Activated naive CD4-positive, alpha-beta T cell treated with anti-CD3 and anti-CD28 coated beads, Interleukin-2, amount 50 U/mL, for 24 hours (primary cell): ENCODE results near the gene CHDH.

ENCODE experiments used
- H3K27ac Mint-ChIP-seq: one replicate; pipeline ENCODE4 v1.8.0; 2021; ENCODE audit warnings: mild to moderate bottlenecking, mixed read lengths
- H3K27me3 Mint-ChIP-seq: one replicate; pipeline ENCODE4 v1.8.0; 2021; ENCODE audit warnings: mixed read lengths
- H3K36me3 Mint-ChIP-seq: one replicate; pipeline ENCODE4 v1.8.0; 2021; ENCODE audit warnings: mixed read lengths
- H3K4me1 Mint-ChIP-seq: one replicate; pipeline ENCODE4 v1.8.0; 2021; ENCODE audit warnings: mixed read lengths
- H3K4me3 Mint-ChIP-seq: one replicate; pipeline ENCODE4 v1.8.0; 2021; ENCODE audit warnings: mild to moderate bottlenecking, mixed read lengths
- H3K9me3 Mint-ChIP-seq: one replicate; pipeline ENCODE4 v1.8.0; 2021; ENCODE audit warnings: mixed read lengths

CHDH gene

DNA sequence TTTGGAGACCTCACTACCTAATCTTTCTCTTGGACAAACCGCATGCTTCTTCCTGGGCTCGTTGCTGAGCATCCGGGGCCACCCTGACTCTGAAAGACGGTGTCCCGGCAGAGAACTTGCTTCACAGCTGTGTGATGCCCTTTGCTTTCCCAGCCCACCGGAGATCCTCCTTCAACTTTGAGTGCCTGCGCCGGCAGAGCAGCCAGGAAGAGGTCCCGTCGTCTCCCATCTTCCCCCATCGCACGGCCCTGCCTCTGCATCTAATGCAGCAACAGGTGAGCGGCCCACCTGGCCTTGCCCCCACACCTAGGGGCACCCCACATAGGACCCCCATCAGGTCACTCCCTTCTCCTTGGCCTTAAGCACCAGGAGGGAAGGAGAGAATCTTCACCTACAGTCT, 37.7 kb downstream of the CHDH start:
- H3K4me1 Mint-ChIP-seq: no peaks in the 10 kb centered on the region
- H3K27ac Mint-ChIP-seq: no peak overlapping the region
- H3K27me3 Mint-ChIP-seq: no peaks in the 10 kb centered on the region
- no peaks in the 10 kb centered on the region for H3K36me3 Mint-ChIP-seq
- no peak overlapping the region for H3K4me3 Mint-ChIP-seq
- H3K9me3 Mint-ChIP-seq: no peaks in the 10 kb centered on the region

DNA sequence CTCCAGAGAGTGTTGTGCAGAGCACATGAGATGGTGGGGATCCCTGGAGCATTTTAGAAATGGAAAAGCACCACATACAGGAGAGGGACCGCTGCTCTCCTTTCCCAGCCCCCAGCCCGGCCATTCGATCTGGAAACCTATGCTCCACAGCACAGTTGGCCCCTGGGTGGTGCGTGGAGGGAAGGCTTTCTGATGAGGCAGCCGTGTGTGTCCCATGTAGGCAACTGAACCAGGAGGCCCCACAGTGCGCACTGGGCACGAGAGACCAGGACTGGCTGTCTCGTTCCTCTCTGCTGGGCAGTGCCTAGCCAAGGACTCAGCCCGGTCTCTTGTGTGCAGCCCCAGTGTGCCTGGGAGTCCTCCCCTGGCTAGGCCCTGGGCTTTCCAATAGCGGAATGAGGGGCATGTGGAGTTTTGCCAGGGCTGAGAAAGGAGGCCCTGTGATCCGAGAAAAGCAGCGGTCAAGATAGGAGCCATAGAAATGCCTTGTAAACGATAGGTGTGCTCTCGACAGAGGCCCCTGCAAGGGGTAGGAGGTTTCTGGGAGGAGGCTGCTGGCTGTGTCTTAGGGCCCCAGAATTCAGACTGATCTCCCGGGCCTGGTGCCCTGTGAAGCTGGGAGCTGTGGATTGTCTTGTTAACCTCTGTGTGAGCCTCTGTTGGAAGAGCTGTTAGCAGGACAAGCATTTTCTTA, 39.0 kb downstream of the CHDH start:
- Mint-ChIP-seq H3K27ac (no peak overlapping the region), H3K9me3 (no peaks in the 10 kb centered on the region), H3K36me3 (no peaks in the 10 kb centered on the region), H3K27me3 (no peaks in the 10 kb centered on the region), H3K4me1 (no peaks in the 10 kb centered on the region), H3K4me3 (no peak overlapping the region)

DNA sequence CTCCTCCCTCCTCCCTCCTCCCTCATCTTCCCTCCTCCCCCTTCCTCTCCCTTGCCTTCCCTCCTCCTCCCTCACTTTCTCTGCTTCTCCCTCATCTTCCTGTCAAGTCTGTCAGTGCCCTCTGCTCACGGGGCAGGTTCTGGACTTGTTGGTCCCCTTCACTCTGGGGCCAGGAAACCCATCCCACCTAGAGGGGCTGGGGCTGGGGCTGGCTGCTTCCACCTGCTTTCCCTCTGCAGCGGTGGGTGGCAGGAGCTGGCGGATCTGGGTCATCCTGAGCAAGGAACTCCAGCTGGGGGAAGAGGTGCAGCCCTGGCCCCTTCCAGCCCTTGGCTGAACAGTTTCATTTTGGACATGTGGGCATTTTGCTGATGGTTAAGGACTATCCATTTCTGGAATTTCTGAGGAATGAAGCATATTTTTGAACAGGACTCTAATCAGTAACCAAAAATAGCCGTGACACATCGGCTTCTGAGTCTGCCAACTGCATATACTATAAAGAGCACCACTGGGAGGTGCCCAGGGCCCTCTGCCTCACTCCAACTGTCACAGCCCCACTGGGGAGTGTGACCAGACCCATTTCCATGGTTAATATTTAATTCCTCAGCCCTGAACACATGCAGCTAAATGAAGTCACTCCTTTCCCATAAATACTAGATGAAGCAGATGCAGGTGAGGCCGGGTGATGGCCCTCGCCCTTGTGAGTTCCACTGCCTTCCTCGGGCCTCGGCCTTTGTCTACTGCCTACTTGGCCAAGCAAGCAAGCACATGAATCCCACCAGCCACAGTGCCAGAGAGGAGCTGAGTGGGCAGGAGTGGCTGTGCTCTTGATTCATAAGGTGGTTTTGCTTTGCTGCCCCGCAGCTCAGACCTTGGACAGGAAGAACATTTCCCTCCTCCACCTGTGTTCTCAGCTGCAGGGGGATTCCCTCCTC, 39.8 kb downstream of the CHDH start:
- Mint-ChIP-seq H3K36me3 (no peaks in the 10 kb centered on the region), H3K4me3 (no peak overlapping the region), H3K9me3 (no peaks in the 10 kb centered on the region), H3K27ac (no peak overlapping the region), H3K4me1 (no peaks in the 10 kb centered on the region), H3K27me3 (no peaks in the 10 kb centered on the region)

- H3K9me3 Mint-ChIP-seq: no peaks in the 10 kb centered on the region
- no peaks in the 10 kb centered on the region for H3K27me3 Mint-ChIP-seq
- no peak overlapping the region for H3K27ac Mint-ChIP-seq
- H3K4me3 Mint-ChIP-seq: no peak overlapping the region
- no peaks in the 10 kb centered on the region for H3K36me3 Mint-ChIP-seq
- H3K4me1 Mint-ChIP-seq: no peaks in the 10 kb centered on the region
Observed at GRCh38 chr3:53805463-53806159, 40.6 kb downstream of the CHDH start.

DNA sequence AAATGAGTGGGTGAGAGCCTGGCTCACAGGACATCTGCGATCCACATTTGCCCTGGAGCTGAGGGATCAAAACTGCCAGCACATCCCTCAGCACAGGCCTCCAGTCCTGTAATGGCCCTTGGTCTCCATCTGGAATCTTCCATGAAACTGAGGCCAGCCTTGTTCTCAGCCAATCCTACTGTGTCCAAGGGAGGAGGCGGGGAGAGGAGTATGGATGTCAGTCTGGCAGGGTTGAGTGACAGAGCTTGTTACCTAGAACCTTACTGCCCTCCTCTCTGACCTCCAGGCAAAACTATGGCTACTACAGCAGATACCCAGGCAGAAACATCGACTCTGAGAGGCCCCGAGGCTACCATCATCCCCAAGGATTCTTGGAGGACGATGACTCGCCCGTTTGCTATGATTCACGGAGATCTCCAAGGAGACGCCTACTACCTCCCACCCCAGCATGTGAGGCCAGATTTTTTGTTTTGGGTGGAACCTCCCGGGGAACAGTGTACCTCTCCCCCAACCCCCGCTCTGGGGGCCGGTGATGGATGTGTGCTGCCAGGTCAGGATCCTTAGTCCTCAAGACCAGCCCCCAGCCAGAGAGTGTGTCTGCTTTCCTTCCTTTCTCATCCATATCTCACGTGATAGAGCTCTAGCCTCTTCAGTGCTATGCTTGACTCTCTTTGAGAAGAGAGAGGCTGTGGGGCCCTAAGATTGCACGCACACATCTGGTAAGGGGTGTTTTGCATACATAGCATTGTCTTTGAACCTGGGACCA, 41.3 kb downstream of the CHDH start:
- Mint-ChIP-seq H3K36me3 (no peaks in the 10 kb centered on the region), H3K27me3 (no peaks in the 10 kb centered on the region), H3K27ac (no peak overlapping the region), H3K4me1 (no peaks in the 10 kb centered on the region), H3K9me3 (no peaks in the 10 kb centered on the region), H3K4me3 (no peak overlapping the region)

DNA sequence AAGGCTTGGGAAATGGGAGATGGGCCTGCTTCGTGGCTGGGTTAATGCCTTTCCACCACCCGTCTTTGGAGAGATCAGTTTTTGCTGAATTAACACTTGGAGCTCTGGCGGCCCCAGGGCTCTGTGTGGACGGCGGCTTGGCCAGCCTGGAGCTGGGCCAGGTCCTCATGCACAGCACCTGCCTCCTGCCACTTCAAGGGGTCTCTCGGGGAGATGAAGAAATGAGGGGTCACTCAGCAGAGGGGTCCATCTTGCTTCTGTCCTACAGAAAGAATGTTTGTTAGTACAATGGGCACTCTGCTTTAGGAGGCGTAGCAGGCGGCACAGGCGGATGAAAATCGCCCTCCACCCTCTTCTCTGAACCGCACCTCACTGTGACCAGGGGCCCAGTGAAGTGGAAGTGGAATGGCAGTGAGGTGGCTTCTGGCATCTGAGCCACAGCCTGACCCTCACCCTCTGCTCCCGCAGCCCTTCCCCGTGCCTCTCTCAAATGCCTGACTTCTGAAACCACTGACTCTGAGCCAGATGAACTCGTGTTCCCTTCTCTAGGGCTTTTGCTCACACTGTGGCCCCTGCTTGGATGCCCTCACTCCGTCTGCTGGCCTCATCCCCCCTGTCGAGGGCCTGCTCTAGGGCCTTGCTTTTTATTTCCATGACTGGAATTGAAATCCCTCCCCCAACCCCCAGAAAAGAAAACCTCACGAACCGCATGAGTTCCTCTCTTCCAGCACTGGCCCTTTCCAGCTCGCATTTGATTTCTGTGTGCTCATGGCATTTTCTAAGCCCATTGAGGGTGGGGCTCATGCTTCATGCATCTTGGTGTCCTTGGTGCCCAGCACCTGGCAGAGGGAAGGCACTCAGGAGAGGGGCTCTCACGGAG, 42.2 kb downstream of the CHDH start:
- Mint-ChIP-seq H3K27me3 (no peaks in the 10 kb centered on the region), H3K27ac (no peak overlapping the region), H3K36me3 (no peaks in the 10 kb centered on the region), H3K4me1 (no peaks in the 10 kb centered on the region), H3K9me3 (no peaks in the 10 kb centered on the region), H3K4me3 (no peak overlapping the region)

DNA sequence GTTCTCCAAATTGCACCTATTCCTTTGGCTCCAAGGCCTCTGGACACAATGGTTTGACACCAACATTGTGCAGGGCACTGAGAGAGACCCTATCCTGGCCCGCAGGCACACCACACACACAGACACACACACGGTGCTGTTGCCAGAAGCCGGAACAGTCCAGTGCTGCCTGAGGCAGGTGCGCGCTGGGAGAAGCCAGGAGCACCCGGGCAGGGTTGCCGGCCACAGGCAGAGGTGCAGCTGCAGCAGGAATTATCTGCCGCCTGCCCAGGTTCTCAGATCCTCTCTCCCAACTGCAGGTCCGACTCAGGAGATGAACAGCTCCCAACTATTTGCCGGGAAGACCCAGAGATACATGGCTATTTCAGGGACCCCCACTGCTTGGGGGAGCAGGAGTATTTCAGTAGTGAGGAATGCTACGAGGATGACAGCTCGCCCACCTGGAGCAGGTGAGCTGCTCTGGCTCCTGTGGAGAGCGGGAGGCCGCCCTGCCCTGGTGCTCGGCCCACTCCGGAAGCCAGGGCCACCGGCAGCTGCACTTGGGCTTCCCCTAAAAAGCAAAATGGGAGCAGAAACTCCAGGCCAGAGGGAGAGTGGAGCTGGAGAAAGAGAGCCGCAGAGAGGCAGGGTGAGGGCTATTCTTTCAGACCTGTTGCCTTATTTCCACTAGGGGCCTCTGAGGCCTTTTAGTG, 42.9 kb downstream of the CHDH start:
- Mint-ChIP-seq H3K9me3 (no peaks in the 10 kb centered on the region), H3K27ac (no peak overlapping the region), H3K27me3 (no peaks in the 10 kb centered on the region), H3K4me1 (no peaks in the 10 kb centered on the region), H3K36me3 (no peaks in the 10 kb centered on the region), H3K4me3 (no peak overlapping the region)

DNA sequence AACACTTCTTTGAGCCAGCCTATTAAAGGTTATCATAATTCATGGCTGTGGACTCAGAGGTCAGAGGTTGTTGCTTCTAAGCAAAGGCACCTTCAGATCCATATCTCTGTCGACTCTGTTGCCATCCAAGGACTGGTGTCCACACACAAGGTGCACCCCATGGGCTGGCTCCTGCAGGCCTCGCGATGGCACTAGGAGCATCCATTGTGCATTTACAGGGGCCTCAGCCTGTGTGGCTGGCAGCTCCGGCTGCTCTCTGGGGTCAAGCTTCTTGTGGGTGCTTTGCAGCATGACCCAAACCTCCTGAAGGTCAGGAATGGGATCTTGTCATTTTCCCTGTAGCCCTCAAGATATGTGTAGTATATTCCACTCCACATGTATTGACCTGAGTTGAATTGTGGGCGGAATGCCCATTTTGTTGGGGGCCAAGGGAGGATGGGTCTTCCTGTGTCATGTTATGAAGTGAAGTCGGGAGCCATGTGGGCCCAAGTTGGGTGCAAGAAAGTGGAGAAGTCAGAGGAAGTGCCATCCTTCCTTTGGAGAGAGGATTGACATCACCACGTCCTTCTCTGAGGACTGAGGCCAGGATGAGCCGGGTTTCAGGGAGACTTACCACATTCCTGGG, 43.9 kb downstream of the CHDH start:
- Mint-ChIP-seq H3K27ac (no peak overlapping the region), H3K9me3 (no peaks in the 10 kb centered on the region), H3K36me3 (no peaks in the 10 kb centered on the region), H3K4me1 (no peaks in the 10 kb centered on the region), H3K4me3 (no peak overlapping the region), H3K27me3 (no peaks in the 10 kb centered on the region)

DNA sequence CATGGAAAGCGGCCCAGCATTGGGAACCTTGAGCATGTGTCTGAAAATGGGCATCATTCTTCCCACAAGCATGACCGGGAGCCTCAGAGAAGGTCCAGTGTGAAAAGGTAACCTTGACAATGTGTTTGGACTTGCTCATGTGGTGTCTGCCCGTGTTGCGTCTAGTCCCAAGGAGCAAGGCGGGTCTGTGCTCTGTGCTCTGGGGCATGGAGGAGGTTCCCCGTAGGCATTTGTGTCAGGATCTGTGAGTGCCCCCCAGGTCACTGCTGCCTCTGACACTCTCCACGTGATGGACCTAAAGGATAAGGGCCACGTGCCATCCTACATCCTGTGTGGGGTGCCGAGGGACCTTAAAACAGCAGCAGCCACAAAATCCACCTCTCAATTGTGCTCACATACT, 44.9 kb downstream of the CHDH start:
- H3K4me1 Mint-ChIP-seq: no peaks in the 10 kb centered on the region
- no peak overlapping the region for H3K4me3 Mint-ChIP-seq
- no peak overlapping the region for H3K27ac Mint-ChIP-seq

GRCh38 chr3:53800041-53800906, 45.9 kb downstream of the CHDH start:
- H3K9me3 Mint-ChIP-seq: no peaks in the 10 kb centered on the region

More for the DNA sequence above, 44.9 kb downstream of the CHDH start:
- Mint-ChIP-seq H3K27me3 (no peaks in the 10 kb centered on the region), H3K9me3 (no peaks in the 10 kb centered on the region), H3K36me3 (no peaks in the 10 kb centered on the region)

DNA sequence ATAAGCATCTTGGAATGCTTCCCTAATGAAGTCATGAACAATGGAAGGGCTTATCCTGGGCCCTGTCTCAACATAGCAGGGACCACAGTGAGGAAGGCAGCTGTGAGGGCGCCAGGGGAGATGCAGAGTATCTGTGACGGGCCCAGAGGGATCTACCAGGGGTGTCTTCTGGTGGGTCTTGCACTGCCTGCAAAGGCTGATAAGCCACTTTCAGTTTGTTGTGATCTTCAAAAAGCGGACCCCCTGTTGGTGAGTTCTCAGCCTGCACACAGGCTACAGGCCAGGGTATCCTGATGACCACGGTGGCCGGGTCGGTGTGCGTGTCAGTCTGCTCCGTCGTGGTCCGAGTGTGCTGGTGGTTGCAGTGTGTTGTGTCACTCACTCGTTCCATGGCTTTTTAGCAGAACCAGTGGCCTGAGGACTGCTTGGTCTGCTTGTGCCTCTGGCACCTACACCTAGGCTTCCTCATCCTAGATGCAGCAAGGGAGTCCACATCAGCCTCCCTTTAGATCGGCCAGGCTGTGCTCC, 46.8 kb downstream of the CHDH start:
- no peaks in the 10 kb centered on the region for H3K4me1 Mint-ChIP-seq
- no peaks in the 10 kb centered on the region for H3K27me3 Mint-ChIP-seq
- H3K4me3 Mint-ChIP-seq: no peak overlapping the region
- no peaks in the 10 kb centered on the region for H3K36me3 Mint-ChIP-seq
- H3K9me3 Mint-ChIP-seq: no peaks in the 10 kb centered on the region
- H3K27ac Mint-ChIP-seq: no peak overlapping the region

More at GRCh38 chr3:53800041-53800906, 45.9 kb downstream of the CHDH start:
- H3K27me3 Mint-ChIP-seq: no peaks in the 10 kb centered on the region
- H3K4me3 Mint-ChIP-seq: no peak overlapping the region
- H3K36me3 Mint-ChIP-seq: no peaks in the 10 kb centered on the region
- H3K4me1 Mint-ChIP-seq: no peaks in the 10 kb centered on the region
- H3K27ac Mint-ChIP-seq: no peak overlapping the region

DNA sequence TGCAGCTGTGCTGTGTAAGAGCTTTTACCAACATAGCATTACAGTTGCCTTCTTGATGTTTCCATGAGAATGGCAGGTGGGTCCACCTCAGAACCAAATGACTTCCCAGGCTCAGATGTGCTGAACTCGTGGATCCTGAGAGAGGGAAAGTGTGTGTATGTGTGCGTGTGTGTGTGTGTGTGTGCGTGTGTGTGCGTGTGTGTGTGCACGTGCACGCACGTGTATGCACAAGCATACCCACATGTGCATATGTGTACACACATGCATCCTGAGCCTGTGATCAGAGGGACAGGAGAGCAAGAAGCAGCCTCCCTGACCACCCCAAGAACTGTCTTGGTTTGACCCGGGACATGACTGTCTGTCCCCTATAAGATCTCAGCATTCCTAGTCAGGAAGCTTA, 48.1 kb downstream of the CHDH start:
- no peaks in the 10 kb centered on the region for H3K9me3 Mint-ChIP-seq
- H3K36me3 Mint-ChIP-seq: no peaks in the 10 kb centered on the region
- H3K27ac Mint-ChIP-seq: no peak overlapping the region
- H3K4me1 Mint-ChIP-seq: no peaks in the 10 kb centered on the region
- no peaks in the 10 kb centered on the region for H3K27me3 Mint-ChIP-seq
- H3K4me3 Mint-ChIP-seq: no peak overlapping the region
